Neuronal stem cell (in vitro differentiated cells): ENCODE results near the gene ANK2.

Experiments
- DNase-seq: peaks from one replicate; pipeline ENCODE4 v3.0.0-alpha.2; 2013; ENCODE audit warnings: low spot score
- H2AFZ ChIP-seq: one replicate; pipeline ENCODE4 v1.6.1; 2013; ENCODE audit warnings: mild to moderate bottlenecking, low read length, inconsistent platforms
- H2AK5ac ChIP-seq: 2 replicates; pipeline ENCODE4 v1.6.1; 2013; ENCODE audit warnings: low read depth, mild to moderate bottlenecking, inconsistent platforms, low read length, moderate library complexity, mixed read lengths
- H2BK120ac ChIP-seq: 2 replicates; pipeline ENCODE4 v1.6.1; 2013; ENCODE audit warnings: low read depth, mild to moderate bottlenecking, inconsistent platforms, low read length, moderate library complexity, mixed read lengths
- H2BK12ac ChIP-seq: one replicate; pipeline ENCODE4 v1.6.1; 2013; ENCODE audit warnings: low read length, inconsistent platforms
- H2BK15ac ChIP-seq: 2 replicates; pipeline ENCODE4 v1.6.1; 2013; ENCODE audit warnings: mild to moderate bottlenecking, low read length, inconsistent platforms, mixed read lengths
- H2BK5ac ChIP-seq: one replicate; pipeline ENCODE4 v1.6.1; 2013; ENCODE audit warnings: inconsistent platforms, mild to moderate bottlenecking, low read length, moderate library complexity
- H3K14ac ChIP-seq: one replicate; pipeline ENCODE4 v1.6.1; 2013; ENCODE audit warnings: low read length, inconsistent platforms
- H3K18ac ChIP-seq: 2 replicates; pipeline ENCODE4 v1.6.1; 2013; ENCODE audit warnings: low read length, inconsistent platforms
- H3K23ac ChIP-seq: 2 replicates; pipeline ENCODE4 v1.6.1; 2013; ENCODE audit warnings: low read depth, mild to moderate bottlenecking, mixed read lengths, low read length, inconsistent platforms; ENCODE audit not compliant: poor library complexity
- H3K27ac ChIP-seq: replicated peaks from 3 replicates; pipeline ENCODE4 v1.5.1; 2013; ENCODE audit warnings: low read length, inconsistent platforms
- H3K27me3 ChIP-seq, 3 experiments: 2 replicates each; pipeline ENCODE4 v1.6.1; 2013; ENCODE audit warnings: low read length in 3 of 3, mild to moderate bottlenecking in 2 of 3, inconsistent platforms in 1 of 3, low read depth in 1 of 3, mixed read lengths in 1 of 3, moderate library complexity in 1 of 3; ENCODE audit not compliant: control insufficient read depth in 3 of 3, insufficient read depth in 3 of 3
- H3K36me3 ChIP-seq, 2 donors: replicated peaks in 1 of 2; 2 replicates each; pipeline ENCODE4 v1.6.1; 2013; ENCODE audit warnings: low read length in 2 of 2; ENCODE audit not compliant: control insufficient read depth in 2 of 2, insufficient read depth in 2 of 2
- H3K4ac ChIP-seq: 2 replicates; pipeline ENCODE4 v1.6.1; 2013; ENCODE audit warnings: inconsistent platforms, mild to moderate bottlenecking, low read length, moderate library complexity
- H3K4me1 ChIP-seq, 2 donors: 1 replicate in 1 of 2; 2 replicates in 1 of 2; pipeline ENCODE4 v1.6.1; 2013; ENCODE audit warnings: low read length in 2 of 2, low read depth in 1 of 2; ENCODE audit not compliant: control insufficient read depth in 2 of 2, insufficient read depth in 1 of 2
- H3K4me2 ChIP-seq: one replicate; pipeline ENCODE4 v1.6.1; 2013; ENCODE audit warnings: mild to moderate bottlenecking, low read length, inconsistent platforms; ENCODE audit not compliant: insufficient read depth, poor library complexity, severe bottlenecking
- H3K4me3 ChIP-seq, 2 donors: 2 replicates each; pipeline ENCODE4 v1.5.1; 2013; ENCODE audit warnings: low read length in 2 of 2, mild to moderate bottlenecking in 2 of 2, inconsistent platforms in 1 of 2, moderate library complexity in 1 of 2
- H3K79me1 ChIP-seq: one replicate; pipeline ENCODE4 v1.6.1; 2013; ENCODE audit warnings: low read depth, mild to moderate bottlenecking, inconsistent platforms, low read length, moderate library complexity
- H3K9ac ChIP-seq: one replicate; pipeline ENCODE4 v1.6.1; 2013; ENCODE audit warnings: mild to moderate bottlenecking, low read depth, low read length, inconsistent platforms; ENCODE audit not compliant: poor library complexity
- H3K9me3 ChIP-seq, 2 donors: replicated peaks in 1 of 2; 2 replicates each; pipeline versions ENCODE3 to v1.6.1; 2013; ENCODE audit warnings: low read length in 2 of 2, mild to moderate bottlenecking in 2 of 2, inconsistent platforms in 1 of 2, low read depth in 1 of 2, mixed read lengths in 1 of 2, moderate library complexity in 1 of 2; ENCODE audit not compliant: control insufficient read depth in 2 of 2, insufficient read depth in 1 of 2
- H4K8ac ChIP-seq: one replicate; pipeline ENCODE4 v1.6.1; 2013; ENCODE audit warnings: low read depth, mild to moderate bottlenecking, inconsistent platforms, low read length, moderate library complexity
- H4K91ac ChIP-seq: one replicate; pipeline ENCODE4 v1.6.1; 2013; ENCODE audit warnings: low read length, low read depth, mild to moderate bottlenecking, inconsistent platforms; ENCODE audit not compliant: poor library complexity
- WGBS, 2 donors: extraction: QIAGEN DNeasy Blood & Tissue Kit; methylation state at CpG; one replicate each; pipeline ENCODE4 v1.1.7; 2013; ENCODE audit warnings: missing lambda C conversion rate in 2 of 2, mixed read lengths in 1 of 2; ENCODE audit not compliant: insufficient read length in 2 of 2, insufficient replicate concordance in 1 of 2; ENCODE audit errors: extremely low coverage in 2 of 2; 5-methylcytosine and 5-hydroxymethylcytosine counted together

The ANK2 gene

DNA sequence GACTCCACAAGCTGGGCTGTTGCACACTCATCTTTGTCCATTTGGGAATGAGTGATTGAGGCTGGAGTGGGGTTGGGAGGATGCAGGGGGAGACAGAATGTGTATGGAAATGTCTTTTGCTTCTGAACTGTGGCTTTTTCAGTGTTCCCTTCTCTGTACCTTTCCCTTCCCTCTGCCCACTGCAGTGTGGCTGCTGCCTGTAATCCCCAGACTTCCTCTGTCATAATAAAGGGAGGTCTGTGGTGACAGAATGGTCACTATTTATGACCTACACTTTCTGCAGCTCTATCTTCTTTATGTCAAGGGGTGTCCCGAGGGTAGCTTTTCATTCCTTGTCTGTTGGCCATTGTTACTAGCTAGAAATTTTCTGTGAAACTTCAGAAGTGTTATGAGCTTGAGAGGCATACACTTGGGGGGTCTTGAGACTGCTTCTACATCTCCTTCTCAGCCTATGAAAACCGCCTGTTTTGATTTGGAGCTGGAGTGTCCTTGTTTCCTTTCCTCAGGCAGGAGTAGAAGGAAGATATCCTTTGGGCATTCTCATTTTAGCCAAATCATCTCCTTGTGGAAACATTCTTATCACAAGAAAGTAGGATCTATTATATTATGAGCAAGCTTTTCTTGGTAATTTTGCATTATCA lies 63.0 kb downstream of the ANK2 start:
- Histone ChIP-seq H3K4me3 (no peak overlapping the region), H3K27me3 (no peaks in the 10 kb centered on the region), H2BK5ac (no peak overlapping the region), H3K27ac (no peak overlapping the region), H3K23ac (no peak overlapping the region), H2BK12ac (no peak overlapping the region), H2BK15ac (no peak overlapping the region), H3K79me1 (no peaks in the 10 kb centered on the region), H3K4me1 (peaks cover 13% of the 10 kb centered on the region in 2 donors), H3K18ac (no peak overlapping the region), H3K36me3 (no peaks in the 10 kb centered on the region), H3K4me2 (no peak overlapping the region), H2AK5ac (no peak overlapping the region), H3K9ac (no peak overlapping the region), H3K9me3 (no peaks in the 10 kb centered on the region), H3K4ac (no peak overlapping the region), H2BK120ac (no peak overlapping the region), H2AFZ (peak overlapping the region; percentile 76), H4K8ac (no peak overlapping the region), H3K14ac (no peak overlapping the region), H4K91ac (no peak overlapping the region)
- DNase-seq = no peak
- no CpG with 5 or more reads among the region's 2 CpGs for WGBS, 2 donors

DNA sequence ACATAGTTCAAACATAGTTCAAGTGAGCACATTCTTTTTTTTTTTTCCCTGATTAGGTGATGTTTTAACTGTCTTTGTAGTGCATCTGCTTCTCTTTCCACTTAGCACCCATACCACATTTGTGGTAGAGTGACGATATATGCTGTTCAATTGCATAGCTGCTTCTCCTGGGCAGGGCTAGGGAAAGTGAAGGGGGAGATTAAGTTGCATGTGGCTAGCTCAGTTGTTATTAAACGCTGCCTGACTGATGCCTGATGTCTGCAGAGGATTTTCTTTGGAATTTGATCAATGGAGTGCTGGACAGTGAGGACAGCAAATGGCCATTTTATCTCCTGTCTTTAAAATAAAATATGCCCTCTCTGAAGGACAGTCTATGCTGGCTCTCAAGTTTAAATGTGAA lies 63.7 kb downstream of the ANK2 start:
- no peak overlapping the region for H3K9ac ChIP-seq
- H2BK120ac ChIP-seq = no peak overlapping the region
- no peak overlapping the region for H3K14ac ChIP-seq
- no peak overlapping the region for H3K23ac ChIP-seq
- H2BK15ac ChIP-seq = no peak overlapping the region
- H4K91ac ChIP-seq = no peak overlapping the region
- no peaks in the 10 kb centered on the region for H3K36me3 ChIP-seq
- H2BK12ac ChIP-seq = no peak overlapping the region
- no peak overlapping the region for H2AFZ ChIP-seq
- H4K8ac ChIP-seq = no peak overlapping the region
- no peaks in the 10 kb centered on the region for H3K27me3 ChIP-seq
- no peaks in the 10 kb centered on the region for H3K79me1 ChIP-seq
- no peak for DNase-seq
- no peak overlapping the region for H3K4me2 ChIP-seq
- no peak overlapping the region for H3K4ac ChIP-seq
- no peak overlapping the region for H2BK5ac ChIP-seq
- no peak overlapping the region for H3K27ac ChIP-seq
- WGBS, 2 donors = no CpG with 5 or more reads among the region's 2 CpGs
- no peaks in the 10 kb centered on the region for H3K9me3 ChIP-seq
- H3K4me3 ChIP-seq = no peak overlapping the region
- no peak overlapping the region for H2AK5ac ChIP-seq
- no peak overlapping the region for H3K18ac ChIP-seq
- peaks cover 13% of the 10 kb centered on the region in 2 donors for H3K4me1 ChIP-seq

DNA sequence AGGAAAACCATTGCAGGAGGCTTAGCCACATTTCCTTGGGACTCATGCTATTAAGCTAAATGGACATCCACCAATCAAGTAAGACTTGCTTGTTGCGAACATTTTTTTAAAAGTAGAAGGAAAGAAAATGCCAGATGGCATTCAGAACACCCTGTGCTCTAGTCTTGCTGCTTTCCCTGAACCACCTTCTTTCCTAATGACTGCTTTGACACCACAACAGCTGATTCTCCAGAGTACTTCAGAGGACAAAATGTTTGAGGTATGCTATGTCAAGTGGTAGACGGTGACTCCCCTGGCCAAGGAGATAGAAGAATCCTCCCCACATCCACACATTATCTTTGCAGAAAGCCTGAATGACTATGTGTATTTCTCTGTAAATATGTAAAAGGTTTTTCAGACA lies 65.4 kb downstream of the ANK2 start:
- no peaks in the 10 kb centered on the region for H3K36me3 ChIP-seq
- no peak for DNase-seq
- no peak overlapping the region for H3K23ac ChIP-seq
- H4K91ac ChIP-seq = no peak overlapping the region
- H3K4ac ChIP-seq = no peak overlapping the region
- no peak overlapping the region for H3K4me3 ChIP-seq
- no peak overlapping the region for H4K8ac ChIP-seq
- H2AFZ ChIP-seq = no peak overlapping the region
- no peak overlapping the region for H2BK120ac ChIP-seq
- no CpG with 5 or more reads among the region's 2 CpGs for WGBS, 2 donors
- H2AK5ac ChIP-seq = no peak overlapping the region
- no peak overlapping the region for H3K14ac ChIP-seq
- no peaks in the 10 kb centered on the region for H3K79me1 ChIP-seq
- H3K27me3 ChIP-seq = no peaks in the 10 kb centered on the region
- H2BK5ac ChIP-seq = no peak overlapping the region
- no peak overlapping the region for H3K27ac ChIP-seq
- H3K4me2 ChIP-seq = no peak overlapping the region
- H2BK15ac ChIP-seq = no peak overlapping the region
- no peak overlapping the region for H2BK12ac ChIP-seq
- H3K4me1 ChIP-seq = peaks cover 13% of the 10 kb centered on the region in 2 donors
- no peak overlapping the region for H3K9ac ChIP-seq
- no peak overlapping the region for H3K18ac ChIP-seq
- no peaks in the 10 kb centered on the region for H3K9me3 ChIP-seq

DNA sequence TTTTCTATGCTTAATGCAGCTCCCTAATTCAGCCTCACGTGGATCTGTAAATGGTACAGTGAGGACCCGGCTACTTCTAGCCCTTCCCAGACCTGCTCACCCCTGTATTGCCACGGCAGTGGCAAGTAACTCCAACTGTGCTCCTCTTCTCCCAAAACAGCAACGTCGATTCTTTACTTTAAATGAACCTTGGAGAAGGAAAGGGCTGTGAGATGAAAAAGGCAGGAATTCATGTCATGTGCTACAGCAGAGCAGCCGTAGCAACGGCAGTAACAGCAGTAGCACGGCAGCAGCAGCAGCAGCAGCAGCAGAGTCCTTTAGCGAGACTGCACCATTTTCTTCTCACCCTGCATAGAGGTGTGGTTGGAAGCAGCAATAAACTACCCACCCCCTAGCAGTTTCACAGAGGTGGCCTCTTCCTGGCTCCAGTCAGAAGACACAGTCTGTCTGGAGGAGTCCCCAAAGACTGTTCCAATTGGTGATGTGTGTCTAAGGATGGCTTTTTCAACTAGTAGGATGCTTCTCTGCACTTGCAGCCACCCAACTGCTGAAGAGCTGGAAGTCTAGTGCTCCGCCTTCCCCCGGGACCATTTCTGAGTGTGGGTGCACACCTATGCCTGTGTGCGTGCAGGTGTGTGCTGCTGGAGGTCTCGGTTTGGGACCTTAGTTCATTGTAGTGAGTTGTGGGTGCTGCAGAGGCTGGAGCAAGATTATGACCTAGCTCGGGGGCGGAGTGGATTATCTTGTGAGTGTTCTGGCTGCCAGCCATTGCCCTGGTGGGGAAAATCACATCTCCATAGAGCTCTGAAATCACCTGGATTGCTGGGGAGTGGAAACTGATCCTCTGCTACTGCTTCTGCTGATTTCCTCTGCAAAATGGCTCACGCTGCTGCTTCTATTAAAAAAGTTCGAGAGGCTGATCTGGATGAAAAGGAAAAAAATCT lies 67.2 kb downstream of the ANK2 start:
- no peak overlapping the region for H2BK15ac ChIP-seq
- H3K79me1 ChIP-seq = no peaks in the 10 kb centered on the region
- H2AK5ac ChIP-seq = no peak overlapping the region
- no peak overlapping the region for H3K4ac ChIP-seq
- no peaks in the 10 kb centered on the region for H3K36me3 ChIP-seq
- no peaks in the 10 kb centered on the region for H3K27me3 ChIP-seq
- H3K4me3 ChIP-seq = peak overlapping the region in 1 of 2 donors; percentile 1
- H2BK120ac ChIP-seq = no peak overlapping the region
- DNase-seq = no peak
- H3K18ac ChIP-seq = no peak overlapping the region
- no peak overlapping the region for H3K14ac ChIP-seq
- no peak overlapping the region for H3K27ac ChIP-seq
- no peak overlapping the region for H3K23ac ChIP-seq
- H2AFZ ChIP-seq = peak overlapping the region; percentile 78
- H4K8ac ChIP-seq = no peak overlapping the region
- no peak overlapping the region for H2BK5ac ChIP-seq
- H3K4me1 ChIP-seq = peaks cover 12 to 13% of the 10 kb centered on the region in 2 donors
- H3K9ac ChIP-seq = no peak overlapping the region
- H3K9me3 ChIP-seq = no peaks in the 10 kb centered on the region
- WGBS, 2 donors = no CpG with 5 or more reads among the region's 17 CpGs
- H3K4me2 ChIP-seq = no peak overlapping the region
- no peak overlapping the region for H4K91ac ChIP-seq
- H2BK12ac ChIP-seq = no peak overlapping the region
